ENCODE results near the gene B4GALT5. TPM values are rescaled to one million over a fixed set of nuclear protein-coding genes. Genes with fewer than 3 reads are reported as not detected.
A peak's percentile ranks its signal among the peaks of the same experiment; 100 is the strongest.

The B4GALT5 gene
- total and polyA plus RNA-seq, 5 donors from 2014 or later, result 0.45 to 13.6 (median 1.1) TPM

- no peak overlapping the region for H3K27ac Mint-ChIP-seq
Measured at GRCh38 chr20:49646126-49646525, 67.6 kb downstream of the B4GALT5 start.

DNA sequence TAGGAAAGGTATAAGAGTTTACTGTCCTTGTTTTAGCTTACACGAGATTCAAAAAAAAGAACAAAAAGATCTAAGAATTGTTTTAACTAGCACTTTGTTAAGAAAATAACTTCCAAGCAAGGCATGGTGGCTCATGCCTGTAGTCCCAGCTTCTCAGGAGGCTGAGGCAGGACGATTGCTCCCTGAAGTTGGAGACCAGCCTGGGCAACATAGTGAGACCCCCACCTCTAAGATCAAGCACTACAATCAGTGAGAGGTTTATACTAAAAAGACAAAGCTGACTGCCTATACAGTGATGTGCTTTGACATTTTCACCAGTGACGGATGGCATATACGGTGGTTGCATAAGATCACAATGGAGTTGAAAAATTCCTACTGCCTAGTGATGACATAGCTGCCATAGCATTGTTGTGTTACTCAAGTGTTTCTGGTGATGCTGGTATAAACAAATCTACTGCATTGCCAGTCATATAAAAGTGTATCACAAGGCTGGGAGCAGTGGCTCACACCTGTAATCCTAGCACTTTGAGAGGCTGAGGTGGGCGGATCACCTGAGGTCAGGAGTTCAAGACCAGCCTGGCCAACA is 68.6 kb downstream of the B4GALT5 start:
- Mint-ChIP-seq H3K36me3 (peaks cover 36% of the 10 kb centered on the region), H3K9me3 (no peaks in the 10 kb centered on the region), H3K4me1 (peaks cover 0 to 4% (median 1%) of the 10 kb centered on the region in 4 donors), H3K27me3 (no peaks in the 10 kb centered on the region), H3K27ac (peak overlapping the region in 1 of 3 donors; percentile 23), H3K4me3 (no peak overlapping the region)
- Histone ChIP-seq H3K4me3 (ENCODE audit: low read depth, low read length) (no peak overlapping the region), H3K4me1 (ENCODE audit: control insufficient read depth, insufficient read depth, low read length, poor library complexity, severe bottlenecking) (no peaks in the 10 kb centered on the region), H3K27me3 (ENCODE audit: control insufficient read depth, insufficient read depth, low read length) (no peaks in the 10 kb centered on the region), H3K36me3 (ENCODE audit: control insufficient read depth, insufficient read depth, low read length) (peaks cover 56% of the 10 kb centered on the region), H3K27ac (ENCODE audit: insufficient read depth, low read length, poor library complexity, severe bottlenecking) (no peak overlapping the region), H3K9me3 (ENCODE audit: control insufficient read depth in 2 of 2, low read length in 2 of 2) (no peaks in the 10 kb centered on the region)
- no peak for ATAC-seq (ENCODE audit: low read depth in 2 of 2)
- no peak for DNase-seq

More at GRCh38 chr20:49646126-49646525, 67.6 kb downstream of the B4GALT5 start:
- H3K9me3 ChIP-seq (ENCODE audit: control insufficient read depth in 2 of 2, low read length in 2 of 2), result no peaks in the 10 kb centered on the region
- no peaks in the 10 kb centered on the region for H3K27me3 ChIP-seq (ENCODE audit: control insufficient read depth, insufficient read depth, low read length)
- Mint-ChIP-seq H3K27me3 (no peaks in the 10 kb centered on the region), H3K4me3 (no peak overlapping the region), H3K9me3 (no peaks in the 10 kb centered on the region), H3K36me3 (peaks cover 30% of the 10 kb centered on the region), H3K4me1 (peaks cover 0 to 4% (median 1%) of the 10 kb centered on the region in 4 donors)
- H3K36me3 ChIP-seq (ENCODE audit: control insufficient read depth, insufficient read depth, low read length), result peaks cover 47% of the 10 kb centered on the region
- no peak for ATAC-seq (ENCODE audit: low read depth in 2 of 2)
- no peaks in the 10 kb centered on the region for H3K4me1 ChIP-seq (ENCODE audit: control insufficient read depth, insufficient read depth, low read length, poor library complexity, severe bottlenecking)
- DNase-seq, result no peak
- H3K27ac ChIP-seq (ENCODE audit: insufficient read depth, low read length, poor library complexity, severe bottlenecking), result no peak overlapping the region
- no peak overlapping the region for H3K4me3 ChIP-seq (ENCODE audit: low read depth, low read length)

DNA sequence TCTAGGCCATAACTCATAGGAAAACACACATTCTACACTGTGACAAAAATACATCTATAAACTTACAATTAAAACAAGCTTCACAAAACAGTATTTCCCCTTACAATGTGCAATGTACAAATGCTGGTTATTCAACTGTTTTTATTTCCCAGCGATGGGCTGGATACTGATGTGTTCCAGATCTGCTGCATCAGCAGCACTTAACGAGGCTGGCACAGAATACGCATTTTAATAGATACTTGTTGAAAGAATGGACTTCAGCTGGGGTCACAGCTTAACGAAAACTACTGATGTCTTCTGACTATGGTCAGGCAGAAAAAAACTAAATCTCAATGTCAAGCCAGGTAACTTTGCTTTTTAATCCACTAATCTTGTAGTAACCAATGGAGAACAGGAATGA is 70.9 kb downstream of the B4GALT5 start:
- Histone ChIP-seq H3K36me3 (ENCODE audit: control insufficient read depth, insufficient read depth, low read length) (peaks cover 75% of the 10 kb centered on the region), H3K9me3 (ENCODE audit: control insufficient read depth in 2 of 2, low read length in 2 of 2) (no peaks in the 10 kb centered on the region), H3K4me3 (ENCODE audit: low read depth, low read length) (no peak overlapping the region), H3K27me3 (ENCODE audit: control insufficient read depth, insufficient read depth, low read length) (no peaks in the 10 kb centered on the region), H3K4me1 (ENCODE audit: control insufficient read depth, insufficient read depth, low read length, poor library complexity, severe bottlenecking) (no peaks in the 10 kb centered on the region), H3K27ac (ENCODE audit: insufficient read depth, low read length, poor library complexity, severe bottlenecking) (no peak overlapping the region)
- H3K9me3 Mint-ChIP-seq, result no peaks in the 10 kb centered on the region
- H3K27me3 Mint-ChIP-seq, result no peaks in the 10 kb centered on the region
- no peak for DNase-seq
- no peak overlapping the region for H3K4me3 Mint-ChIP-seq
- no peak for ATAC-seq (ENCODE audit: low read depth in 2 of 2)
- H3K27ac Mint-ChIP-seq, result peak overlapping the region in 1 of 3 donors; percentile 52
- peaks cover 0 to 2% (median 0%) of the 10 kb centered on the region in 4 donors for H3K4me1 Mint-ChIP-seq
- H3K36me3 Mint-ChIP-seq, result peaks cover 35% of the 10 kb centered on the region

- no peaks in the 10 kb centered on the region for H3K4me1 ChIP-seq (ENCODE audit: control insufficient read depth, insufficient read depth, low read length, poor library complexity, severe bottlenecking)
- peak in 1 of 3 donors; percentile 61 for DNase-seq
- H3K27ac Mint-ChIP-seq, result peak overlapping the region in 2 of 3 donors; percentile 52 to 72
Measured at GRCh38 chr20:49641683-49642656, 71.7 kb downstream of the B4GALT5 start.

GRCh38 chr20:49637046-49637637 is 76.5 kb downstream of the B4GALT5 start:
- Mint-ChIP-seq H3K36me3 (peaks cover 36% of the 10 kb centered on the region), H3K9me3 (no peaks in the 10 kb centered on the region), H3K27me3 (no peaks in the 10 kb centered on the region), H3K4me1 (peaks cover 0 to 9% (median 2%) of the 10 kb centered on the region in 4 donors), H3K27ac (no peak overlapping the region), H3K4me3 (no peak overlapping the region)
- Histone ChIP-seq H3K36me3 (ENCODE audit: control insufficient read depth, insufficient read depth, low read length) (peaks cover 63% of the 10 kb centered on the region), H3K27me3 (ENCODE audit: control insufficient read depth, insufficient read depth, low read length) (no peaks in the 10 kb centered on the region), H3K4me3 (ENCODE audit: low read depth, low read length) (no peak overlapping the region), H3K27ac (ENCODE audit: insufficient read depth, low read length, poor library complexity, severe bottlenecking) (no peak overlapping the region), H3K4me1 (ENCODE audit: control insufficient read depth, insufficient read depth, low read length, poor library complexity, severe bottlenecking) (no peaks in the 10 kb centered on the region), H3K9me3 (ENCODE audit: control insufficient read depth in 2 of 2, low read length in 2 of 2) (no peaks in the 10 kb centered on the region)
- DNase-seq, result no peak
- ATAC-seq (ENCODE audit: low read depth in 2 of 2), result no peak

More at GRCh38 chr20:49641683-49642656, 71.7 kb downstream of the B4GALT5 start:
- H3K4me3 ChIP-seq (ENCODE audit: low read depth, low read length), result no peak overlapping the region
- peaks cover 75% of the 10 kb centered on the region for H3K36me3 ChIP-seq (ENCODE audit: control insufficient read depth, insufficient read depth, low read length)
- Mint-ChIP-seq H3K36me3 (peaks cover 30% of the 10 kb centered on the region), H3K27me3 (no peaks in the 10 kb centered on the region), H3K4me3 (no peak overlapping the region), H3K4me1 (peaks cover 0 to 2% (median 0%) of the 10 kb centered on the region in 4 donors), H3K9me3 (no peaks in the 10 kb centered on the region)
- ATAC-seq (ENCODE audit: low read depth in 2 of 2), result peak in 1 of 2 donors; percentile 22
- no peaks in the 10 kb centered on the region for H3K9me3 ChIP-seq (ENCODE audit: control insufficient read depth in 2 of 2, low read length in 2 of 2)
- H3K27me3 ChIP-seq (ENCODE audit: control insufficient read depth, insufficient read depth, low read length), result no peaks in the 10 kb centered on the region
- H3K27ac ChIP-seq (ENCODE audit: insufficient read depth, low read length, poor library complexity, severe bottlenecking), result no peak overlapping the region

- ATAC-seq (ENCODE audit: low read depth in 2 of 2), result no peak
- Mint-ChIP-seq H3K4me1 (peaks cover 0 to 9% (median 2%) of the 10 kb centered on the region in 4 donors), H3K27me3 (no peaks in the 10 kb centered on the region), H3K36me3 (peaks cover 35% of the 10 kb centered on the region), H3K9me3 (no peaks in the 10 kb centered on the region), H3K27ac (no peak overlapping the region), H3K4me3 (no peak overlapping the region)
- DNase-seq, result no peak
- Histone ChIP-seq H3K27me3 (ENCODE audit: control insufficient read depth, insufficient read depth, low read length) (no peaks in the 10 kb centered on the region), H3K9me3 (ENCODE audit: control insufficient read depth in 2 of 2, low read length in 2 of 2) (no peaks in the 10 kb centered on the region), H3K36me3 (ENCODE audit: control insufficient read depth, insufficient read depth, low read length) (peaks cover 57% of the 10 kb centered on the region), H3K4me3 (ENCODE audit: low read depth, low read length) (no peak overlapping the region), H3K4me1 (ENCODE audit: control insufficient read depth, insufficient read depth, low read length, poor library complexity, severe bottlenecking) (no peaks in the 10 kb centered on the region), H3K27ac (ENCODE audit: insufficient read depth, low read length, poor library complexity, severe bottlenecking) (no peak overlapping the region)
Measured at GRCh38 chr20:49636447-49636846, 77.2 kb downstream of the B4GALT5 start.

- no peaks in the 10 kb centered on the region for H3K9me3 Mint-ChIP-seq
- H3K36me3 Mint-ChIP-seq, result peaks cover 30% of the 10 kb centered on the region
- H3K4me1 ChIP-seq (ENCODE audit: control insufficient read depth, insufficient read depth, low read length, poor library complexity, severe bottlenecking), result no peaks in the 10 kb centered on the region
- no peak overlapping the region for H3K4me3 Mint-ChIP-seq
- H3K9me3 ChIP-seq (ENCODE audit: control insufficient read depth in 2 of 2, low read length in 2 of 2), result no peaks in the 10 kb centered on the region
- H3K27ac Mint-ChIP-seq, result no peak overlapping the region
- peaks cover 0 to 9% (median 2%) of the 10 kb centered on the region in 4 donors for H3K4me1 Mint-ChIP-seq
- H3K27me3 ChIP-seq (ENCODE audit: control insufficient read depth, insufficient read depth, low read length), result no peaks in the 10 kb centered on the region
- H3K27me3 Mint-ChIP-seq, result no peaks in the 10 kb centered on the region
- DNase-seq, result no peak
- H3K36me3 ChIP-seq (ENCODE audit: control insufficient read depth, insufficient read depth, low read length), result peaks cover 52% of the 10 kb centered on the region
- no peak for ATAC-seq (ENCODE audit: low read depth in 2 of 2)
- no peak overlapping the region for H3K4me3 ChIP-seq (ENCODE audit: low read depth, low read length)
- no peak overlapping the region for H3K27ac ChIP-seq (ENCODE audit: insufficient read depth, low read length, poor library complexity, severe bottlenecking)
Measured at GRCh38 chr20:49635866-49636265, 77.8 kb downstream of the B4GALT5 start.

All from CD4-positive, CD25-positive, alpha-beta regulatory T cell (primary cell).